ENCODE results near the gene SLC23A3.

Gene SLC23A3

GRCh38 chr2:219129589-219129988 is 40.2 kb downstream of the SLC23A3 start:
- H3K4me3 ChIP-seq (ENCODE audit: low read length), result no peak overlapping the region
- DNase-seq (ENCODE audit: low read depth), result no peak
- TF ChIP-seq CTCF (conservative IDR thresholded peaks at IDR 0.05; ENCODE audit: low read depth, low read length), result no peak

DNA sequence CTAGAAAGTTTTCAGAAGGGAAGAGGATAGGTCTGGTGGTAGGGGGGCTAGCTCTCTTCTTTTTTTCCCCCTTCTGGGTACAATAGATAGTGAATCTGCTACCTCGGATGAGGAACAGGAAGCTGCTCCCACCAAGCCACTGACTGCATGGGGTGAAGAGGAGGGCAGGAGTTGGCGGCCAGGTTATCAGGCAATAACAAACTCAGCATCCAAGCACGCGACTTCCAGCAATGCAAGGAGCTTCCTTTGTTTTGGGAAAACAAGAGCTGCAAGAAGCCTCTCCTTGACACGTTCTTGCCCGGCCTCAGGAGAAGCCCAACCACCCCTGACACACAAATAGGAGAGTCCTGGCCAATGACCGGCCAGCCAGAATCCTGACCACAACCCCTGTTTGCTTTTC is 41.4 kb downstream of the SLC23A3 start:
- DNase-seq (ENCODE audit: low read depth), result no peak
- TF ChIP-seq CTCF (conservative IDR thresholded peaks at IDR 0.05; ENCODE audit: low read depth, low read length), result no peak
- no peak overlapping the region for H3K4me3 ChIP-seq (ENCODE audit: low read length)

- no peak overlapping the region for H3K4me3 ChIP-seq (ENCODE audit: low read length)
- TF ChIP-seq CTCF (conservative IDR thresholded peaks at IDR 0.05; ENCODE audit: low read depth, low read length), result no peak
- DNase-seq (ENCODE audit: low read depth), result no peak
Measured at GRCh38 chr2:219127037-219127635, 42.7 kb downstream of the SLC23A3 start.

- no peak overlapping the region for H3K4me3 ChIP-seq (ENCODE audit: low read length)
- TF ChIP-seq CTCF (conservative IDR thresholded peaks at IDR 0.05; ENCODE audit: low read depth, low read length), result no peak
- no peak for DNase-seq (ENCODE audit: low read depth)
Measured at GRCh38 chr2:219126555-219126954, 43.3 kb downstream of the SLC23A3 start.

DNA sequence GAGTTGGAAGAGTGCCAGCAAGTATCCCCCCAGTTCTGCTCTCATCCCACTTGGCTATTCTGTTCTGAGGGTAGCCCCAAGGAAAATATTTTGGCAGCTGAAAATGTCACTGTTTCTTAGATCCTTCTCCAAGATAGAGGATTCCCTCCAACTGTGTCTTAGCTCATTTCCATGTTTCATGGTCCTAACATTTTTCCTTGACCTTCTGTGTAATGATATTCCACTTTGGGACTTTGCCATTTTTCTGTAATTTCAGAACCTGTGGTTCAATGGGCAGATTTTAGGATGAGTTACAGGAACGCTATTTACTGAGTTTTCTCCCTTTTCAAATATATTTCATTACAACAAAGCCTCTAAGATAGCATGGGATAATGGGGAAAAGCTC is 44.0 kb downstream of the SLC23A3 start:
- no peak for TF ChIP-seq CTCF (conservative IDR thresholded peaks at IDR 0.05; ENCODE audit: low read depth, low read length)
- no peak for DNase-seq (ENCODE audit: low read depth)
- no peak overlapping the region for H3K4me3 ChIP-seq (ENCODE audit: low read length)

DNA sequence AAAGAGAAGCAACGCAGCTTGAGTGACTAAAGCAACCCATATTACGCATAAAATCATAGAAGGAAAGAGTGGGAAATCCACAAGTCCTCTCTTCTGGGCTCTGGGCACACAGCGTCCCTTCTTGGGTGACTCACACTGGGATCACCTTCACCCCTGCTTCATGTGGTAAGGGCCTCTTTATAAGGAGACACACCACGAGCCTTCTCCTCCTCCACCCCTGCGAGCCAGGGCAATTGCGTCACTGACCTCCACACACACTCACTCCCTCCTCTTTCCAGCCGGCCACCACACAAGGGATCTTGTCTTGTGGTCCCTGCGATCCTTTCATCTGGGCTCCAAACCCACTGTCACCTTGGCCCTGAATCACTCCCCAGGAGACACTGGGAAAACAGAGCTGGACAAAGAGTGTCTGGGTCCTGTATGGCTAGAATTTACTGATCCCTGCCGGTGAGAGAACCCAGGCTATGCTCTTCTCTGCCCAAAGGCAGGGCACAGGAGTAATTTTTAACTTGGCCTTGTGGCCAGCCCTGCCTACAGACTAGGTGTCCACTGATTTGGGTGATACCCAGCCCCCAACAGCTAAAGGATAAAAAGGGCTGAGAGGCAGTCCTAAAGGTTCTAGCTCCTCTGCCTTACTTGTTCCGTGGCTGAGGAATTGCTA is 44.5 kb downstream of the SLC23A3 start:
- no peak overlapping the region for H3K4me3 ChIP-seq (ENCODE audit: low read length)
- DNase-seq (ENCODE audit: low read depth), result no peak
- TF ChIP-seq CTCF (conservative IDR thresholded peaks at IDR 0.05; ENCODE audit: low read depth, low read length), result no peak

Data from retinal pigment epithelial cell (primary cell).